ENCODE results near the gene NAGS. TPM values are rescaled to one million over a fixed set of nuclear protein-coding genes. Genes with fewer than 3 reads are reported as not detected.

NAGS gene
- total RNA-seq, 1 experiment from 2014 or later, result 1.6 TPM

DNA sequence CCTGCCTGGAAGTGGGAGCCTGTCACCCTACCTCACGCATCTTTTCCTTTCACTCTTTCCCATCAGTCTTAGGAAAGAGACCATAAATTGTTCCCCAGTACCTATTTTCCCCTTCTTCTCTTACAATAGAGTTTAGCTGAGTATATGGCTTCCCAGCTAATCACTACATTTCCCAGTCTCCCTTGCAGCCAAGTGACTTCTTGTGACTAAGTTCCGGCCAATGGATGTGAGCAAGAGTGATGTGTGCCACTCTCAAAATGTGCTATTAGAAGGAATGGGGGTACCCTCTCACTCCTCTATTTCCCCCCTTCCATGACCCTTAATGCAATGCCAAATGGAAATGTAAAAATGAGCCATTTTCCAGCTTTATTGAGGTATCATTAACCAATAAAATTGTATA is 42.5 kb upstream of the NAGS start:
- no TSS peak for BruUV-seq (replicated peaks)
- ChIA-PET CTCF (interaction anchor here (1.5 to 3.5 kb wide), 2 partner anchors 18 to 83 kb away, joined by 8 to 24 read pairs; no protein-coding TSS in a partner anchor), POLR2A (no interaction called here)
- TF ChIP-seq, protein P1, sequence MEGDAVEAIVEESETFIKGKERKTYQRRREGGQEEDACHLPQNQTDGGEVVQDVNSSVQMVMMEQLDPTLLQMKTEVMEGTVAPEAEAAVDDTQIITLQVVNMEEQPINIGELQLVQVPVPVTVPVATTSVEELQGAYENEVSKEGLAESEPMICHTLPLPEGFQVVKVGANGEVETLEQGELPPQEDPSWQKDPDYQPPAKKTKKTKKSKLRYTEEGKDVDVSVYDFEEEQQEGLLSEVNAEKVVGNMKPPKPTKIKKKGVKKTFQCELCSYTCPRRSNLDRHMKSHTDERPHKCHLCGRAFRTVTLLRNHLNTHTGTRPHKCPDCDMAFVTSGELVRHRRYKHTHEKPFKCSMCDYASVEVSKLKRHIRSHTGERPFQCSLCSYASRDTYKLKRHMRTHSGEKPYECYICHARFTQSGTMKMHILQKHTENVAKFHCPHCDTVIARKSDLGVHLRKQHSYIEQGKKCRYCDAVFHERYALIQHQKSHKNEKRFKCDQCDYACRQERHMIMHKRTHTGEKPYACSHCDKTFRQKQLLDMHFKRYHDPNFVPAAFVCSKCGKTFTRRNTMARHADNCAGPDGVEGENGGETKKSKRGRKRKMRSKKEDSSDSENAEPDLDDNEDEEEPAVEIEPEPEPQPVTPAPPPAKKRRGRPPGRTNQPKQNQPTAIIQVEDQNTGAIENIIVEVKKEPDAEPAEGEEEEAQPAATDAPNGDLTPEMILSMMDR (IDR thresholded peaks at IDR 0.05; ENCODE audit: unreplicated experiment), result no peak
- no peak overlapping the region for H3K4me3 Mint-ChIP-seq (ENCODE audit: unreplicated experiment)
- H3K36me3 Mint-ChIP-seq (ENCODE audit: insufficient read depth, unreplicated experiment), result no peaks in the 10 kb centered on the region
- peaks cover 5% of the 10 kb centered on the region for H3K4me1 Mint-ChIP-seq (ENCODE audit: insufficient read depth, unreplicated experiment)
- H3K27me3 Mint-ChIP-seq (ENCODE audit: insufficient read depth, unreplicated experiment), result peaks cover 35% of the 10 kb centered on the region
- no peak for DNase-seq (ENCODE audit: unreplicated experiment)
- no peaks in the 10 kb centered on the region for H3K9me3 Mint-ChIP-seq (ENCODE audit: unreplicated experiment)
- H3K27ac Mint-ChIP-seq (ENCODE audit: low read depth, unreplicated experiment), result no peak overlapping the region
- intact Hi-C loops (cut with micrococcal nuclease), result no loop called here

DNA sequence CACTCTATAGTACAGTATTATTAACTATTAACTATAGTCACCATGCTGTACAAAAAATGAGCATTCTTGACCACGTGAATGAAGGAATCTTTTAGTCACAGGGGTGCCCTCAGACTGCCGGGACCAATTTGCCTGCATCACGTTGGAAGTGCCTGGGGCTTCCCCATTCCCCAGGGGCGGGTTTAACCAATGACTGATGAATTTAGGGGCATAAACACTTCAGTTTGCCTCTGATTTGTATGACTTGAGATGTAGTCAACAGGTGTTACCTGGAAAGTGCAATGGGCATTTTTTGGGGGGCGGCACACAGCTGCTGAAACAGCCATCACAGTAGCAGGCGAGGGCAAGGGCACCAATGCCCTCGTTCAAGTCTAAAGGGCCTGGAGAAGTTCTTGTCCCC is 41.9 kb upstream of the NAGS start:
- peaks cover 4% of the 10 kb centered on the region for H3K4me1 Mint-ChIP-seq (ENCODE audit: insufficient read depth, unreplicated experiment)
- CTCF ChIA-PET, result no interaction called here
- no peak overlapping the region for H3K27ac Mint-ChIP-seq (ENCODE audit: low read depth, unreplicated experiment)
- no peaks in the 10 kb centered on the region for H3K36me3 Mint-ChIP-seq (ENCODE audit: insufficient read depth, unreplicated experiment)
- intact Hi-C loops (cut with micrococcal nuclease), result no loop called here
- POLR2A ChIA-PET, result no interaction called here
- no peak for DNase-seq (ENCODE audit: unreplicated experiment)
- TF ChIP-seq, protein P1 (IDR thresholded peaks at IDR 0.05; ENCODE audit: unreplicated experiment), result no peak
- no peaks in the 10 kb centered on the region for H3K9me3 Mint-ChIP-seq (ENCODE audit: unreplicated experiment)
- H3K4me3 Mint-ChIP-seq (ENCODE audit: unreplicated experiment), result no peak overlapping the region
- BruUV-seq (replicated peaks), result no TSS peak
- peaks cover 35% of the 10 kb centered on the region for H3K27me3 Mint-ChIP-seq (ENCODE audit: insufficient read depth, unreplicated experiment)

GRCh38 chr17:43966276-43966675 is 38.1 kb upstream of the NAGS start:
- no peak overlapping the region for H3K27ac Mint-ChIP-seq (ENCODE audit: low read depth, unreplicated experiment)
- peaks cover 35% of the 10 kb centered on the region for H3K27me3 Mint-ChIP-seq (ENCODE audit: insufficient read depth, unreplicated experiment)
- POLR2A ChIA-PET, result interaction anchor here (0.5 kb wide), 1 partner anchor 106 kb away, joined by 3 read pairs; no protein-coding TSS in a partner anchor

DNA sequence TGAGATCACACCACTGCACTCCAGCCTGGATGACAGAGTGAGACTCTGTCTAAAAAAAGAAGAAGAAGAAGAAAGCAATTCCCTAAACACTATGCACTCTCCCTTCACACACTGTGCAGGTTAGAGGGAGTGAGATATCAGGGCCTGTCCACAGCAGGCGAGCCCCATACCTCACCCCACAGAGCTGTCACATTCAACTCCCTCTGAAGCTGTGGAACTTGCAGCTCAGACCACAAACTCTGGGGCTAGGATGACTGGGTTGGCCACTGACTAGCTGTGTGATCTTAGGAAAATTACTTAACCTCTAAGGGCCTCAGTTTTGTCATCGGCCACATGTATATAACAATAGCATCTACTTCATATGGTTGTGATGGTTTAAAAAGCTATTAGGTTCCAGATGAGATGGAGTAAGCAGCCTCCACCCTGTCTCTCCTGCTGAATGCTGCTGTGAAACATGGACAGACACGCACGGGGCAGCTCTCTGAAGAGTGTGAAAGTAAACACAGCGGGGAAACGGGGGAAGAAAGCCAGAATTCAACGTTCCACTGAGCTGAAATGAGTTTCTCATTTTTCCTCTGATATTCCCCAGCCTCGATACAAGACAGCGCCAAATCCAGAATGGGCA is 37.1 kb upstream of the NAGS start:
- peaks cover 24% of the 10 kb centered on the region for H3K27me3 Mint-ChIP-seq (ENCODE audit: insufficient read depth, unreplicated experiment)
- intact Hi-C loops (cut with micrococcal nuclease), result no loop called here
- BruUV-seq (replicated peaks), result no TSS peak
- H3K9me3 Mint-ChIP-seq (ENCODE audit: unreplicated experiment), result no peaks in the 10 kb centered on the region
- POLR2A ChIA-PET, result no interaction called here
- no peak overlapping the region for H3K4me3 Mint-ChIP-seq (ENCODE audit: unreplicated experiment)
- CTCF ChIA-PET, result interaction anchor here (0.6 to 2.4 kb wide), 2 partner anchors 13 to 24 kb away, joined by 4 to 9 read pairs; no protein-coding TSS in a partner anchor
- DNase-seq (ENCODE audit: unreplicated experiment), result no peak
- no peaks in the 10 kb centered on the region for H3K36me3 Mint-ChIP-seq (ENCODE audit: insufficient read depth, unreplicated experiment)
- no peak overlapping the region for H3K27ac Mint-ChIP-seq (ENCODE audit: low read depth, unreplicated experiment)
- TF ChIP-seq, protein P1 (IDR thresholded peaks at IDR 0.05; ENCODE audit: unreplicated experiment), result no peak
- H3K4me1 Mint-ChIP-seq (ENCODE audit: insufficient read depth, unreplicated experiment), result no peaks in the 10 kb centered on the region

More at GRCh38 chr17:43966276-43966675, 38.1 kb upstream of the NAGS start:
- Mint-ChIP-seq H3K4me3 (ENCODE audit: unreplicated experiment) (no peak overlapping the region), H3K4me1 (ENCODE audit: insufficient read depth, unreplicated experiment) (no peaks in the 10 kb centered on the region), H3K36me3 (ENCODE audit: insufficient read depth, unreplicated experiment) (no peaks in the 10 kb centered on the region), H3K9me3 (ENCODE audit: unreplicated experiment) (no peaks in the 10 kb centered on the region)
- no peak for DNase-seq (ENCODE audit: unreplicated experiment)
- intact Hi-C loops (cut with micrococcal nuclease), result no loop called here
- BruUV-seq (replicated peaks), result no TSS peak
- TF ChIP-seq, protein P1 (IDR thresholded peaks at IDR 0.05; ENCODE audit: unreplicated experiment), result no peak
- CTCF ChIA-PET, result interaction anchor here (2.4 kb wide), 1 partner anchor 23 kb away, joined by 9 read pairs; no protein-coding TSS in a partner anchor
